A673 (cell line): Measurements from ENCODE around the gene SARS1.

Experiments used
- CTCF ChIP-seq: fragments of 300-800, 200-600 bp; sonication (generic); conservative IDR thresholded peaks from 2 replicates; pipeline ENCODE4 v1.5.1; 2017; ENCODE audit warnings: low read depth, mild to moderate bottlenecking, antibody characterized with exemption, low read length, moderate library complexity, mixed read lengths
- EZH2 ChIP-seq: fragments of 200-600 bp; sonication (generic); IDR thresholded peaks from 2 replicates; pipeline ENCODE4 v1.6.1; 2017; ENCODE audit warnings: borderline replicate concordance, low read depth, mild to moderate bottlenecking, mixed read lengths, antibody characterized with exemption, low read length; ENCODE audit not compliant: poor library complexity, severe bottlenecking

GRCh38 chr1:109281680-109282496 is 68.2 kb downstream of the SARS1 start:
- TF ChIP-seq EZH2 = no peak
- TF ChIP-seq CTCF = no peak
